ENCODE measurements around the gene TOR2A.

GRCh38 chr9:127765418-127765817, 30.3 kb upstream of the TOR2A start:
- TF ChIP-seq CTCF (IDR thresholded peaks at IDR 0.05; ENCODE audit: poor library complexity) (no peak), EZH2 (IDR thresholded peaks at IDR 0.05; ENCODE audit: borderline replicate concordance) (no peak), EZH2phosphoT487 (IDR thresholded peaks at IDR 0.05; ENCODE audit: low read depth, severe bottlenecking, unreplicated experiment) (no peak)

Measured in hepatocyte (in vitro differentiated cells).